Eye (tissue), 1 donor: ENCODE measurements around the gene SLC6A6.

Source experiments
- DNase-seq: peaks from one replicate; pipeline ENCODE4 v3.0.0-alpha.2; 2015

The SLC6A6 gene

GRCh38 chr3:14438262-14438661, 35.9 kb downstream of the SLC6A6 start:
- DNase-seq: no peak

- DNase-seq: no peak
Measured at GRCh38 chr3:14438929-14439328, 36.5 kb downstream of the SLC6A6 start.

GRCh38 chr3:14439501-14440167, 37.2 kb downstream of the SLC6A6 start:
- DNase-seq: peak; percentile 69

GRCh38 chr3:14440168-14440518, 37.7 kb downstream of the SLC6A6 start:
- no peak for DNase-seq

- DNase-seq: peak; percentile 92
Measured at GRCh38 chr3:14440531-14441239, 38.3 kb downstream of the SLC6A6 start.

GRCh38 chr3:14441240-14441919, 39.0 kb downstream of the SLC6A6 start:
- DNase-seq: no peak

- no peak for DNase-seq
Measured at GRCh38 chr3:14441920-14442300, 39.5 kb downstream of the SLC6A6 start.

GRCh38 chr3:14444380-14444779, 42.0 kb downstream of the SLC6A6 start:
- no peak for DNase-seq

GRCh38 chr3:14445773-14446172, 43.4 kb downstream of the SLC6A6 start:
- DNase-seq: no peak

- DNase-seq: no peak
Measured at GRCh38 chr3:14446988-14447570, 44.7 kb downstream of the SLC6A6 start.

- DNase-seq: no peak
Measured at GRCh38 chr3:14448063-14448462, 45.7 kb downstream of the SLC6A6 start.

- DNase-seq: no peak
Measured at GRCh38 chr3:14448756-14449727, 46.6 kb downstream of the SLC6A6 start.

GRCh38 chr3:14450506-14450905, 48.1 kb downstream of the SLC6A6 start:
- no peak for DNase-seq

GRCh38 chr3:14450922-14451606, 48.7 kb downstream of the SLC6A6 start:
- no peak for DNase-seq

GRCh38 chr3:14451844-14452739, 49.7 kb downstream of the SLC6A6 start:
- DNase-seq: no peak

GRCh38 chr3:14452740-14453710, 50.6 kb downstream of the SLC6A6 start:
- DNase-seq: peak; percentile 95

- DNase-seq: peak; percentile 33
Measured at GRCh38 chr3:14453876-14454638, 51.7 kb downstream of the SLC6A6 start.

- no peak for DNase-seq
Measured at GRCh38 chr3:14454639-14455310, 52.4 kb downstream of the SLC6A6 start.
